ENCODE measurements around the gene ACTBL2.

ACTBL2 gene

GRCh38 chr5:57446966-57447365 is 35.6 kb downstream of the ACTBL2 start:
- no peaks in the 10 kb centered on the region for H3K9me2 ChIP-seq (ENCODE audit: low read depth, low read length)
- no peak for TF ChIP-seq EZH2 (IDR thresholded peaks at IDR 0.05; ENCODE audit: borderline replicate concordance, low read length)
- no peak for TF ChIP-seq CTCF (IDR thresholded peaks at IDR 0.05; ENCODE audit: low read length)
- H3K4me1 ChIP-seq (ENCODE audit: insufficient read depth, low read length, severe bottlenecking): no peaks in the 10 kb centered on the region

GRCh38 chr5:57445705-57446037 is 36.9 kb downstream of the ACTBL2 start:
- H3K9me3 ChIP-seq (ENCODE audit: low read length): no peaks in the 10 kb centered on the region
- no peaks in the 10 kb centered on the region for H3K4me1 ChIP-seq (ENCODE audit: insufficient read depth, low read length, severe bottlenecking)
- H3K4me2 ChIP-seq (ENCODE audit: low read length): no peak overlapping the region
- H2AFZ ChIP-seq (ENCODE audit: low read length): no peak overlapping the region
- H3K9me2 ChIP-seq (ENCODE audit: low read depth, low read length): no peaks in the 10 kb centered on the region
- no peak overlapping the region for H3K4me3 ChIP-seq (ENCODE audit: low read depth, low read length, poor library complexity, severe bottlenecking)
- H3F3A ChIP-seq (ENCODE audit: insufficient read depth, low read length): no peaks in the 10 kb centered on the region
- H4K20me1 ChIP-seq (ENCODE audit: insufficient read depth, low read length): no peaks in the 10 kb centered on the region
- no peak overlapping the region for H3K27ac ChIP-seq (ENCODE audit: low read depth, low read length, poor library complexity, severe bottlenecking)
- H3K79me2 ChIP-seq (ENCODE audit: insufficient read depth, low read length): no peaks in the 10 kb centered on the region
- H3K27me3 ChIP-seq (ENCODE audit: insufficient read depth, low read length): no peaks in the 10 kb centered on the region
- no peaks in the 10 kb centered on the region for H3K36me3 ChIP-seq (ENCODE audit: insufficient read depth, low read length)
- no peak overlapping the region for H3K9ac ChIP-seq (ENCODE audit: low read length)
- TF ChIP-seq CTCF (IDR thresholded peaks at IDR 0.05; ENCODE audit: low read length): no peak
- no peak for TF ChIP-seq EZH2 (IDR thresholded peaks at IDR 0.05; ENCODE audit: borderline replicate concordance, low read length)

More at GRCh38 chr5:57446966-57447365, 35.6 kb downstream of the ACTBL2 start:
- Histone ChIP-seq H3K4me2 (ENCODE audit: low read length) (no peak overlapping the region), H4K20me1 (ENCODE audit: insufficient read depth, low read length) (no peaks in the 10 kb centered on the region), H3K79me2 (ENCODE audit: insufficient read depth, low read length) (no peaks in the 10 kb centered on the region), H3K4me3 (ENCODE audit: low read depth, low read length, poor library complexity, severe bottlenecking) (no peak overlapping the region), H3K9me3 (ENCODE audit: low read length) (no peaks in the 10 kb centered on the region), H3K27ac (ENCODE audit: low read depth, low read length, poor library complexity, severe bottlenecking) (no peak overlapping the region), H3K9ac (ENCODE audit: low read length) (no peak overlapping the region), H3K27me3 (ENCODE audit: insufficient read depth, low read length) (no peaks in the 10 kb centered on the region), H3K36me3 (ENCODE audit: insufficient read depth, low read length) (no peaks in the 10 kb centered on the region), H2AFZ (ENCODE audit: low read length) (no peak overlapping the region), H3F3A (ENCODE audit: insufficient read depth, low read length) (no peaks in the 10 kb centered on the region)

- Histone ChIP-seq H3K27me3 (ENCODE audit: insufficient read depth, low read length) (no peaks in the 10 kb centered on the region), H3K9me2 (ENCODE audit: low read depth, low read length) (no peaks in the 10 kb centered on the region), H3K27ac (ENCODE audit: low read depth, low read length, poor library complexity, severe bottlenecking) (no peak overlapping the region), H2AFZ (ENCODE audit: low read length) (no peak overlapping the region), H4K20me1 (ENCODE audit: insufficient read depth, low read length) (no peaks in the 10 kb centered on the region), H3K4me2 (ENCODE audit: low read length) (no peak overlapping the region), H3K9ac (ENCODE audit: low read length) (no peak overlapping the region), H3K79me2 (ENCODE audit: insufficient read depth, low read length) (no peaks in the 10 kb centered on the region), H3K4me3 (ENCODE audit: low read depth, low read length, poor library complexity, severe bottlenecking) (no peak overlapping the region), H3K4me1 (ENCODE audit: insufficient read depth, low read length, severe bottlenecking) (no peaks in the 10 kb centered on the region), H3F3A (ENCODE audit: insufficient read depth, low read length) (no peaks in the 10 kb centered on the region), H3K36me3 (ENCODE audit: insufficient read depth, low read length) (no peaks in the 10 kb centered on the region), H3K9me3 (ENCODE audit: low read length) (no peaks in the 10 kb centered on the region)
- no peak for TF ChIP-seq EZH2 (IDR thresholded peaks at IDR 0.05; ENCODE audit: borderline replicate concordance, low read length)
- TF ChIP-seq CTCF (IDR thresholded peaks at IDR 0.05; ENCODE audit: low read length): no peak
Observed at GRCh38 chr5:57445006-57445704, 37.5 kb downstream of the ACTBL2 start.
